ENCODE measurements around the gene INPP4B.

The INPP4B gene

GRCh38 chr4:142556048-142556447, 290.1 kb downstream of the INPP4B start:
- H3K4me3 ChIP-seq (ENCODE audit: low read length), result no peak overlapping the region
- no peak for TF ChIP-seq CTCF (IDR thresholded peaks at IDR 0.05; ENCODE audit: insufficient read depth, low read depth, low read length, missing control alignments)
- peak; percentile 32 for DNase-seq (ENCODE audit: low read depth)

DNA sequence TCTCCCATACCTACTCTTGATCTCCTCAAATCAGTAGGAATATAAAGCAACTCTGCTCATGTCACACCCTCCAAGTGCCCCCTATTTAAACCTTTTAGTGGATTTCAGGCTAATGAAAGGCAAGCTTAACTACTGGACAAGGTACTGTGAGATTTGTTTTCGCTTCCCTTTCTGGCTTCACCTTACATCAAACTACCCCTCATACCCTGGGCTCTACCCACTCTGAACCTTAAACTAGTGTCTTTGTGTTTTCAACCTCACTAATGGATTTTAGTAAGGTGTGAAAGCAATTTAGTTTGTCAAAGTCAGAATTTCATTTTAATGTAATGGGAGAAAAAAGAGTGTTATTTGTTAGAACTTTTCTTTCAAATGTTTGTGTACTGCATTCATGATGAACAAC, 291.7 kb downstream of the INPP4B start:
- no peak overlapping the region for H3K4me3 ChIP-seq (ENCODE audit: low read length)
- no peak for DNase-seq (ENCODE audit: low read depth)
- no peak for TF ChIP-seq CTCF (IDR thresholded peaks at IDR 0.05; ENCODE audit: insufficient read depth, low read depth, low read length, missing control alignments)

GRCh38 chr4:142551517-142552305, 294.4 kb downstream of the INPP4B start:
- H3K4me3 ChIP-seq (ENCODE audit: low read length), result no peak overlapping the region
- TF ChIP-seq CTCF (IDR thresholded peaks at IDR 0.05; ENCODE audit: insufficient read depth, low read depth, low read length, missing control alignments), result no peak
- DNase-seq (ENCODE audit: low read depth), result no peak

DNA sequence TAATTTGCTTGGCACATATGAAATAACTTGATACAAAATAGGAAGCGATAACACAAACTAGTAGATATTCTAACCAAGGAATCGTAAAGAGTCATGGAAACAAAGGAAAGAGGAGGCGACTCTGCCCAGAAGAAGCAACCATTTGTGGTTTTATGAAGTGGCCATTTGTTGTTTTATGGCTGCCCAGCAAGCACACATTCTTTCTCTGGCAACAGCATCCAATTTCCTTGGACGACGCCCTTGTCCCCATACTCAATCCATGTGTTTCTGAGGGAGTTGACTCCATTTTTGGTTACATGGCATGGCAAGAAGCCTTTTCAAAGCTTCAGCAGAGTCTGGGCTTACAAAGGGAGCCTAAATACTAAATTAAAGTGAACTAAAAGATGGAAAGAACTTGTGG, 295.1 kb downstream of the INPP4B start:
- no peak for TF ChIP-seq CTCF (IDR thresholded peaks at IDR 0.05; ENCODE audit: insufficient read depth, low read depth, low read length, missing control alignments)
- DNase-seq (ENCODE audit: low read depth), result no peak
- H3K4me3 ChIP-seq (ENCODE audit: low read length), result no peak overlapping the region

- peak; percentile 92 for DNase-seq (ENCODE audit: low read depth)
- no peak for TF ChIP-seq CTCF (IDR thresholded peaks at IDR 0.05; ENCODE audit: insufficient read depth, low read depth, low read length, missing control alignments)
- no peak overlapping the region for H3K4me3 ChIP-seq (ENCODE audit: low read length)
Measured at GRCh38 chr4:142549726-142550463, 296.2 kb downstream of the INPP4B start.

GRCh38 chr4:142549248-142549647, 296.9 kb downstream of the INPP4B start:
- no peak for TF ChIP-seq CTCF (IDR thresholded peaks at IDR 0.05; ENCODE audit: insufficient read depth, low read depth, low read length, missing control alignments)
- H3K4me3 ChIP-seq (ENCODE audit: low read length), result no peak overlapping the region
- DNase-seq (ENCODE audit: low read depth), result peak; percentile 75
